ENCODE results near the gene NECTIN1. TPM values are rescaled to one million over a fixed set of nuclear protein-coding genes. Genes with fewer than 3 reads are reported as not detected.

NECTIN1 gene
- total and polyA plus RNA-seq, 2 donors (not counting 3 experiments of a cell fraction or from before 2014, with no cell fraction given): 10.8 to 23.6 TPM

DNA sequence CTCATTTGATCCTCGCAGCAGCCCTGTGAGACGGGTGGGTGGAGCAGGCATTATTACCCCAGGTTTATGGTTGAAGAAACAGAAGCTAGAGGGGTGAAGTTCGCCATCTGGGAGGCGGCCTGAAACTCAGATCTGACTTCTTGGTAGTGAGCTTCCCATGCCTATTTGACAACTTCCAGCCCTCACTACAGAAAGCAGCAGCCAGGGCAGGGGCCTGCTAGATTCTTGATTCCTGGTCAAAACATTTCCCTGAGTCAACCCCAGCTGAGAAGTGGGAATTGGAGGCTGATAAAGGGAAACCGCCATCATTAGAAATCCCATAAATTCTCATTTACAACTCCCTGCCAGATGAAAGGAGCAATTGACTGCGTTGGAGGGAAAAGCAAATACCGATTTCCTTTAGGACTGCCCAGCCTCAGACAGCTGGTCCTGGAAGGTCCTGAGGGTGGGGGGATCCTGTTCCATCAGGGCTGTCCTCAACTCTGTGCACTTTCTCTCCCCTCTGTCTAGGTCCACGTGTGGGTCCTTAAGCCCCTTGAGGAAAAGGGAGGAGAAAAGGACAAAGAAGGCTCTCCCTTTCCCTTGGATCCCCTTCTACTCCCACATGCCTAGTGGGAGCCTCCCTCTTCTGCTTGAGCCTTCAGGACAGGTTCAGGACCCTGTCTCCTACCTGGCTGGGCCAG, 10.2 kb upstream of the NECTIN1 start:
- Histone ChIP-seq H2AFZ (ENCODE audit: low read depth, low read length) (no peak overlapping the region), H3K27ac (ENCODE audit: insufficient read depth, low read depth, low read length) (no peak overlapping the region), H3K9me1 (replicated peaks; ENCODE audit: control insufficient read depth, extremely low read depth, insufficient read depth, low read length) (no peaks in the 10 kb centered on the region), H4K20me1 (replicated peaks; ENCODE audit: control insufficient read depth, extremely low read depth, insufficient read depth, low read length) (no peaks in the 10 kb centered on the region), H3K4me3 (replicated peaks in 1 of 3; ENCODE audit: insufficient read depth in 1 of 3, low read depth in 1 of 3, low read length in 3 of 3) (no peak overlapping the region), H3K79me2 (ENCODE audit: control insufficient read depth, insufficient read depth, low read length) (no peaks in the 10 kb centered on the region), H3K4me1 (ENCODE audit: control insufficient read depth, extremely low read depth, insufficient read depth, low read length) (no peaks in the 10 kb centered on the region), H3K9ac (replicated peaks; ENCODE audit: extremely low read depth, insufficient read depth, low read length) (no peak overlapping the region), H3K9me3 (replicated peaks; ENCODE audit: control insufficient read depth, insufficient read depth, low read length) (no peaks in the 10 kb centered on the region), H3K4me2 (ENCODE audit: insufficient read depth, low read length) (no peak overlapping the region), H3K36me3 (ENCODE audit: control insufficient read depth in 2 of 2, extremely low read depth in 1 of 2, insufficient read depth in 2 of 2, low read length in 2 of 2) (no peaks in the 10 kb centered on the region), H3K27me3 (ENCODE audit: control insufficient read depth in 2 of 2, insufficient read depth in 2 of 2, low read length in 2 of 2) (peaks cover 22 to 26% of the 10 kb centered on the region in 2 experiments)
- no peak for DNase-seq (ENCODE audit: low read depth, low spot score)
- no peak for TF ChIP-seq GATA2 (IDR thresholded peaks at IDR 0.05; ENCODE audit: insufficient read depth, insufficient read length, low read depth, low read length)
- no peak for TF ChIP-seq JUN (IDR thresholded peaks at IDR 0.05; ENCODE audit: borderline replicate concordance, insufficient read depth, insufficient read length, low read depth)
- TF ChIP-seq, protein P1, sequence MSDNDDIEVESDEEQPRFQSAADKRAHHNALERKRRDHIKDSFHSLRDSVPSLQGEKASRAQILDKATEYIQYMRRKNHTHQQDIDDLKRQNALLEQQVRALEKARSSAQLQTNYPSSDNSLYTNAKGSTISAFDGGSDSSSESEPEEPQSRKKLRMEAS (IDR thresholded peaks at IDR 0.05; ENCODE audit: insufficient read depth, insufficient read length): no peak
- no peak for TF ChIP-seq EZH2 (IDR thresholded peaks at IDR 0.05; ENCODE audit: borderline replicate concordance, low read depth, low read length, severe bottlenecking)
- TF ChIP-seq FOS (IDR thresholded peaks at IDR 0.05; ENCODE audit: borderline replicate concordance, insufficient read depth, low read length): no peak
- no peak for TF ChIP-seq POLR2AphosphoS5 (IDR thresholded peaks at IDR 0.05; ENCODE audit: insufficient read depth, low read depth, low read length)
- TF ChIP-seq POLR2A (IDR thresholded peaks at IDR 0.05; ENCODE audit: low read depth, low read length): no peak
- TF ChIP-seq MYC (IDR thresholded peaks at IDR 0.05; ENCODE audit: low read depth, low read length): no peak
- TF ChIP-seq, protein P2, sequence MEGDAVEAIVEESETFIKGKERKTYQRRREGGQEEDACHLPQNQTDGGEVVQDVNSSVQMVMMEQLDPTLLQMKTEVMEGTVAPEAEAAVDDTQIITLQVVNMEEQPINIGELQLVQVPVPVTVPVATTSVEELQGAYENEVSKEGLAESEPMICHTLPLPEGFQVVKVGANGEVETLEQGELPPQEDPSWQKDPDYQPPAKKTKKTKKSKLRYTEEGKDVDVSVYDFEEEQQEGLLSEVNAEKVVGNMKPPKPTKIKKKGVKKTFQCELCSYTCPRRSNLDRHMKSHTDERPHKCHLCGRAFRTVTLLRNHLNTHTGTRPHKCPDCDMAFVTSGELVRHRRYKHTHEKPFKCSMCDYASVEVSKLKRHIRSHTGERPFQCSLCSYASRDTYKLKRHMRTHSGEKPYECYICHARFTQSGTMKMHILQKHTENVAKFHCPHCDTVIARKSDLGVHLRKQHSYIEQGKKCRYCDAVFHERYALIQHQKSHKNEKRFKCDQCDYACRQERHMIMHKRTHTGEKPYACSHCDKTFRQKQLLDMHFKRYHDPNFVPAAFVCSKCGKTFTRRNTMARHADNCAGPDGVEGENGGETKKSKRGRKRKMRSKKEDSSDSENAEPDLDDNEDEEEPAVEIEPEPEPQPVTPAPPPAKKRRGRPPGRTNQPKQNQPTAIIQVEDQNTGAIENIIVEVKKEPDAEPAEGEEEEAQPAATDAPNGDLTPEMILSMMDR (IDR thresholded peaks at IDR 0.05; ENCODE audit: extremely low read depth in 1 of 2, insufficient read depth in 1 of 2, low read depth in 1 of 2, low read length in 2 of 2): no peak
- dilution Hi-C loops (cut with MboI; ENCODE audit: extremely low pct_ligation_motif_present, low sequenced_read_pairs) (no loop called here), intact Hi-C loops (cut with micrococcal nuclease) (no loop called here)
- ChIA-PET POLR2A (no interaction called here), CTCF (interaction anchor here (1.2 to 6.9 kb wide), 5 partner anchors 10 to 264 kb away, joined by 3 to 43 read pairs (median 3); partner anchors contain the start of gene NECTIN1)
- FAIRE-seq: no peak
- BruUV-seq (replicated peaks): no TSS peak

All from endothelial cell of umbilical vein (primary cell).